ENCODE data around the gene HDAC4.

GRCh38 chr2:239368321-239368720 lies 32.5 kb downstream of the HDAC4 start:
- TF ChIP-seq POLR2AphosphoS5 (IDR thresholded peaks at IDR 0.05; ENCODE audit: low read depth, low read length) (no peak), CTCF (IDR thresholded peaks at IDR 0.05) (no peak)
